Measurements from ENCODE around the gene A2M. TPM values are rescaled to one million over a fixed set of nuclear protein-coding genes. Genes with fewer than 3 reads are reported as not detected.
A peak's percentile ranks its signal among the peaks of the same experiment; 100 is the strongest.

Gene A2M
- total RNA-seq, 2 donors from 2014 or later, result 0.59 TPM; not detected in 1

DNA sequence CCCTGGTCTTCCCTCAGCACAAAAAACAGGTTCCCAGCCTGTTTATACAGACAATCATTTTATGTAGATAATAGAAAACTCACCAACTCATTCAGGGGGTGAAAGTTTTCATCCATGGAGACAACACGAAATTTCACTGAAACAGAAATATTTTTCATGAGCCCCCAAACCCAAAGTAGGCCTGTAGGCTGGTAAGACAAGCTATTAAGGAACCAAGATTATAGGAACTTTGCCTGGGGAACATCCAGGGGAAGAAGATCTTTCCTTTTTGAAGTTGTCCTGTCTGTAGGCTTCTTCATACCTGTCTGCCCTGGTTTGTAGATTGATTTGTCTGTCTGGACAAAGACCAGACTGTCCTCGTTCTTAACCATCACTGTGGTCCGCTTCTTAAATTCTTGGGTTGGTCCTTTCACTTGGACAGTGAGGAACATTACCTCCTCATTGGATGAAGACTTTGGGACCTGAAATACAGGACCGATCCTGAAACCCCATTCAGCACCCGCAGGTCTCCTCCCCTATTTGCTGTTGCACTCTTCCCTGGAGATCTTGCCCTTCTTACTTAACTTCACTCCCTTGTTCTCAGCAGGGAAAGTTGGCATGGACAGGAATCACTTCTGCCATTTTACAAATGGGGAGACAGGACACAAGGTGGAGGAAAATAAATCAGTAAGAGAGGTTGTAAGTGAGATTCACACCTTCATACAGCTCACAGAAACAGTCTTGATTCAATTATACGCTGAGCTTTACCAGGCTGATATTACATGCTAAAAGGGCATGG is 3.5 kb downstream of the A2M start:
- ATAC-seq, result no peak
- no peaks in the 10 kb centered on the region for H3K36me3 Mint-ChIP-seq
- H3K27ac Mint-ChIP-seq, result no peak overlapping the region
- no peak for DNase-seq (ENCODE audit: low spot score)
- H3K27me3 Mint-ChIP-seq, result no peaks in the 10 kb centered on the region
- H3K4me1 Mint-ChIP-seq (ENCODE audit: low read depth in 2 of 2), result peaks cover 18 to 22% of the 10 kb centered on the region in 2 donors
- no peaks in the 10 kb centered on the region for H3K9me3 Mint-ChIP-seq
- no peak overlapping the region for H3K4me3 Mint-ChIP-seq

DNA sequence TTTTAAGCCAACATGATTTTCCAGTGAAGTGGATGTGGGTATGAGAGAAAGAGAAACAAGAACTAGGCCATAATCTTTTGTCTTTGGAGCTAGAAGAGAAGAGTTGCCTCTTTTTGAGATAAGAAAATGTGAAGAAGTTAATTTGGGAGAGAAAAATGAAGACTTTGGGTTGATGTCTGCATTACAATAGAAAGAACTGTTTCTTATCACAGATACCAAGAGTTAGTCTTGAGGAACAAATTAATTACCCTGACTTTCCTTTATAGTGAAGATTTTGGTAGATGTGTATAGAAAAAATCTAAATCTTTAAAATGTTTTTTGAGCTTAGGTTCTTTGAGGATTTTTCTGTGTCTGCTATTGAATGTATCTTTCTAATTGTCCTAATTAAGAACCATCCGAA is 4.2 kb downstream of the A2M start:
- Mint-ChIP-seq H3K4me1 (ENCODE audit: low read depth in 2 of 2) (peaks cover 14 to 15% of the 10 kb centered on the region in 2 donors), H3K27me3 (no peaks in the 10 kb centered on the region), H3K36me3 (no peaks in the 10 kb centered on the region), H3K4me3 (no peak overlapping the region), H3K27ac (no peak overlapping the region), H3K9me3 (no peaks in the 10 kb centered on the region)
- ATAC-seq (no peak), DNase-seq (ENCODE audit: low spot score) (no peak)

GRCh38 chr12:9109737-9110491 is 5.8 kb downstream of the A2M start:
- no peaks in the 10 kb centered on the region for H3K27me3 Mint-ChIP-seq
- ATAC-seq, result no peak
- DNase-seq (ENCODE audit: low spot score), result no peak
- no peak overlapping the region for H3K4me3 Mint-ChIP-seq
- H3K4me1 Mint-ChIP-seq (ENCODE audit: low read depth in 2 of 2), result peaks cover 5 to 11% of the 10 kb centered on the region in 2 donors
- no peak overlapping the region for H3K27ac Mint-ChIP-seq
- H3K36me3 Mint-ChIP-seq, result no peaks in the 10 kb centered on the region
- no peaks in the 10 kb centered on the region for H3K9me3 Mint-ChIP-seq

- no peaks in the 10 kb centered on the region for H3K36me3 Mint-ChIP-seq
Observed at GRCh38 chr12:9109213-9109522, 6.6 kb downstream of the A2M start.

DNA sequence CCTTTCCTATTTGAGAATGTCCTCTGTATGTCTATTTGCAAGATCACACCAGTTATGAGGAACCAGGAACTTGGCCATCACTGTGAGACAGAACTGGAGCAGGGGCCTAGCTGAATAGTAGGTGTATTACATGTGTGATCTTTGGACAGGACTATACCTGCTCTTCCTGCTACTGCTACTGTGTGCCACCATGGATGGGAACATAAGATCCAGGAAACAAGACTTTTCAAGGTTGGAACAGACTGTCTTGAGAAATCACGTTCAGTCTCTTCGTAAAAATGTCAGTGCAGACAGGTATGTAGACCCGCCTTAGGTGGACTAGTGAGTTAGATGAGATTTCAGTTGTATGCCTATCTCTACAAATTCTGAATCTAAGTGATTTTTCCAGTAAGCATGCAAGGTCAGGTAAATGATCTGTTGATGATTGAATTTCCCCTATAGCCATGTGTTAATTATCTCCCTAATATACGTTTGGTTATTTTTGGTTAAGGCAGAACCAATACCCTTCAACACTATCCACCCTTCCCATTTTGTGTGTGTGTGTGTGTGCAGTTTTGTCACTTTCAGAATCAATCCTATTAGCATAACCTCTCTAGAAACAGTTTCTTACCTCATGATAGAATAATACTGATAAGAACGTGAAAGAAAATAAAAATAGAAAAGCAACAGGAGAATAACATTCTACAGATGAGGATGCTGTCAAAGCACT is 7.1 kb downstream of the A2M start:
- H3K9me3 Mint-ChIP-seq, result no peaks in the 10 kb centered on the region
- ATAC-seq, result no peak
- peaks cover 9 to 12% of the 10 kb centered on the region in 2 donors for H3K4me1 Mint-ChIP-seq (ENCODE audit: low read depth in 2 of 2)
- H3K36me3 Mint-ChIP-seq, result no peaks in the 10 kb centered on the region
- DNase-seq (ENCODE audit: low spot score), result no peak
- H3K27ac Mint-ChIP-seq, result no peak overlapping the region
- no peak overlapping the region for H3K4me3 Mint-ChIP-seq
- no peaks in the 10 kb centered on the region for H3K27me3 Mint-ChIP-seq

More at GRCh38 chr12:9109213-9109522, 6.6 kb downstream of the A2M start:
- no peak overlapping the region for H3K27ac Mint-ChIP-seq
- no peaks in the 10 kb centered on the region for H3K9me3 Mint-ChIP-seq
- DNase-seq (ENCODE audit: low spot score), result no peak
- no peak overlapping the region for H3K4me3 Mint-ChIP-seq
- no peaks in the 10 kb centered on the region for H3K27me3 Mint-ChIP-seq
- no peak for ATAC-seq
- peaks cover 5 to 12% of the 10 kb centered on the region in 2 donors for H3K4me1 Mint-ChIP-seq (ENCODE audit: low read depth in 2 of 2)

DNA sequence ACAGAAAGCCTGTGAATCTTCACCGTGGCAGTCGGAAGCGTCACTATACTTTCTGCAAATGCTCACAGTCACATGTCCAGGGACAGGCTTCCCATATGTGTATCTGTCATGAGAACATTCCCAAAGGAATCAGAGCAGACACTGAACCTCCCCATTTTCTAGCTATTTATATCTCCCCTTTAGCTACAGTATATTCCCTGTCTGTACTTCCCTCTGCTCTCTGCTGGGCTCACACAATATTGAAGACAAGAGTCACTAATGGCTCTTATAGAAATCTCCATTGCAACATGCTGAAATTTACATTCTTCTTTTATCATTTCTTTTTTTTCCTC is 8.2 kb downstream of the A2M start:
- no peak for DNase-seq (ENCODE audit: low spot score)
- no peak for ATAC-seq
- Mint-ChIP-seq H3K4me1 (ENCODE audit: low read depth in 2 of 2) (peaks cover 12 to 15% of the 10 kb centered on the region in 2 donors), H3K4me3 (no peak overlapping the region), H3K27ac (no peak overlapping the region), H3K27me3 (no peaks in the 10 kb centered on the region), H3K36me3 (no peaks in the 10 kb centered on the region), H3K9me3 (no peaks in the 10 kb centered on the region)

- DNase-seq (ENCODE audit: low spot score), result no peak
Observed at GRCh38 chr12:9106610-9107541, 8.8 kb downstream of the A2M start.

GRCh38 chr12:9106067-9106466 is 9.7 kb downstream of the A2M start:
- Mint-ChIP-seq H3K27me3 (no peaks in the 10 kb centered on the region), H3K36me3 (no peaks in the 10 kb centered on the region), H3K27ac (no peak overlapping the region), H3K4me3 (no peak overlapping the region), H3K4me1 (ENCODE audit: low read depth in 2 of 2) (peaks cover 9 to 10% of the 10 kb centered on the region in 2 donors), H3K9me3 (no peaks in the 10 kb centered on the region)
- ATAC-seq (no peak), DNase-seq (ENCODE audit: low spot score) (no peak)

More at GRCh38 chr12:9106610-9107541, 8.8 kb downstream of the A2M start:
- ATAC-seq, result no peak
- no peak overlapping the region for H3K4me3 Mint-ChIP-seq
- no peaks in the 10 kb centered on the region for H3K9me3 Mint-ChIP-seq
- H3K27ac Mint-ChIP-seq, result no peak overlapping the region
- H3K4me1 Mint-ChIP-seq (ENCODE audit: low read depth in 2 of 2), result peaks cover 12 to 15% of the 10 kb centered on the region in 2 donors
- no peaks in the 10 kb centered on the region for H3K36me3 Mint-ChIP-seq
- no peaks in the 10 kb centered on the region for H3K27me3 Mint-ChIP-seq

- no peak for ATAC-seq
- Mint-ChIP-seq H3K4me3 (no peak overlapping the region), H3K27me3 (no peaks in the 10 kb centered on the region), H3K36me3 (no peaks in the 10 kb centered on the region), H3K27ac (peak overlapping the region; percentile 21 to 37), H3K9me3 (no peaks in the 10 kb centered on the region), H3K4me1 (ENCODE audit: low read depth in 2 of 2) (peaks cover 9% of the 10 kb centered on the region in 2 donors)
- DNase-seq (ENCODE audit: low spot score), result no peak
Observed at GRCh38 chr12:9104767-9105423, 10.8 kb downstream of the A2M start.

DNA sequence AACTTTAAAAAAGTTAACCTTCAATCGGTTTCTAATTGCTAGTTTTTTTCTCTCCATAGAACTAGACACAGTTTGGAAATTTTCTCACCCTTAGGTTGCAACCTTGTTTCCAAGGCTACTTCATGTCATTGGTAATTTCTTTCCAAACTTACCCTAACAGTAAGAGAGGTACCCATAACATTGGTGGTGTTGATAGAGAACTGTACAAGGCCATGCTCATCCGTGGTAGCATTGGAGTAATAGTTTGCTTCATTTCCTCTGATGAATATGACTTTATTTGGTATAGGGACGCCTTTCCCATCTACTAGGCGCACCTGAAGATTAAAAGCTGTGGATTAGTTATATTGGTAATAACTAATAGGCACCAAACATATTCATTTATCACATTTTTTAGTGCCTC is 11.6 kb downstream of the A2M start:
- H3K27me3 Mint-ChIP-seq, result no peaks in the 10 kb centered on the region
- no peaks in the 10 kb centered on the region for H3K9me3 Mint-ChIP-seq
- H3K27ac Mint-ChIP-seq, result peak overlapping the region in 1 of 2 donors; percentile 29
- no peak for DNase-seq (ENCODE audit: low spot score)
- no peaks in the 10 kb centered on the region for H3K36me3 Mint-ChIP-seq
- H3K4me1 Mint-ChIP-seq (ENCODE audit: low read depth in 2 of 2), result peaks cover 9% of the 10 kb centered on the region in 2 donors
- ATAC-seq, result no peak
- H3K4me3 Mint-ChIP-seq, result peak overlapping the region; percentile 30

DNA sequence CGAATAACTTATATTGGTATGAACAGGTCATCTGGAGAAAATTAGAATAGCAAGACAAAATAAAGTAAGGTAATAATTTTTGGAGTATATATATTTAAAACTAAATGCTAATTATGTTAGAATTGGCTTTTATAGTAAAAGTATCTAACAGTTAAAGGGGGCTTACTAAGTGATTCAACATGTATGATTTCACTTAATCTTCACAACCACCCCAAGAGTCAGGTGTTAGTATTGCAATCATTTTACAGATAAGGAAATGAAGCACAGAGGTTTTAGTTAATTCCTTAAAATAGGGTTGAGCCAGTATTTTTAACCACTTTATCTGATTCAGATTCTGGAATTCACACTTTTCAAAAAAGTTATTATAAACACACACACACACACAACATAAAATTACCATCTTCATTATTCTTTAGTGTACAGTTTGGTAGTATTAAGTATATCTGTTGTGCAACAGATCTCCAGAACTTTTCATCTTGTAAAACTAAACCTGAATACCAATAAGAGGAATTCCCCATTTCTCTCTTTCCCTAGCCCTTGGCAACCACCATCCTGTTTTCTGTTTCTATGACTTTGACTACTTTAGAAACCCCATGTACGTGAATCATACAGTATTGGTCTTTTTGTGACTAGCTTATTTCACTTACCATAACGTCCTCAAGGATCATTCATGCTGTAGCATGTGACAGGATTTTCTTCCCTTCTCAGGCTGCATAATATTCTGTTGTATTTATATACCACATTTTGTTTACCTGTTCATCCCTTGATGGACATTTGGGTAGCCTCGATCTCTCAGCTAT is 12.5 kb downstream of the A2M start:
- ATAC-seq (peak in 1 of 2 donors; percentile 60), DNase-seq (ENCODE audit: low spot score) (no peak)
- Mint-ChIP-seq H3K4me3 (peak overlapping the region; percentile 30), H3K9me3 (no peaks in the 10 kb centered on the region), H3K4me1 (ENCODE audit: low read depth in 2 of 2) (peaks cover 9% of the 10 kb centered on the region in 2 donors), H3K27me3 (no peaks in the 10 kb centered on the region), H3K36me3 (no peaks in the 10 kb centered on the region), H3K27ac (peak overlapping the region; percentile 26 to 29)

DNA sequence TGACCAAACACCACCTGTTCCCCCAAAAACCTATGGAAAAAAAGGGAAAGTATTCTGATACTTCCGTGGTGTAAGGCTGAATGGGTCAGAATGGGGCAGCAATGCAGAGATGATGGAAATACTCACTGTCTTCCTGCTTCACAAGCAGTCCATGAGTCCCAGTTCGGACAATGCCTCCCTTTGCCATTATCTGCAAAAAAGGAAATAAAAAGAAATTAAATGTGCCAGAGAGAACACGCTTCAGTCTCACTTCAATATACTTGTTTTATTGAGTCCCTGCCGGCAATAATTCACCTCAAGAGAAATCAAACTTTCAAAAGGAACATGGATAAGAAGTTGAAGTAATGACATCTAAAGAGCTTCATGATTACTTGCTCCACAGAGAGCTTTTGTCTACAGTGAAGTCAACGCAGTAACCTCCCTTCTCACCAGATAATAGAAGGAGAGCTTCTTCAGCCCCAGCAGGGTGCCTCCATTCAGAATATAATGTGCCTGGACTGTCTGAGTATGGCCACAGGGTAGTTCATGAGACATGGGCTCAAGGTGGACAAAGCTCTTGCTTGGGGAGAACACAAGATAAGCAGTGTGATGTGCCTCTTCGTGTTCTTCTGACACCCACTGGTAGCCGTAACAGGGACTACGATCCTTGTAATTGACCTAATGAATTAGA is 14.6 kb downstream of the A2M start:
- Mint-ChIP-seq H3K9me3 (no peaks in the 10 kb centered on the region), H3K4me3 (no peak overlapping the region), H3K27ac (no peak overlapping the region), H3K4me1 (ENCODE audit: low read depth in 2 of 2) (peaks cover 15% of the 10 kb centered on the region in 2 donors), H3K36me3 (no peaks in the 10 kb centered on the region), H3K27me3 (no peaks in the 10 kb centered on the region)
- ATAC-seq (no peak), DNase-seq (ENCODE audit: low spot score) (no peak)
